PFSK-1 (cell line): Measurements from ENCODE around the gene APBB1.

Source experiments
- SIN3A ChIP-seq: IDR thresholded peaks from 2 replicates; pipeline ENCODE4 v1.6.1; 2012; ENCODE audit warnings: mild to moderate bottlenecking, low read length, moderate library complexity, borderline replicate concordance; ENCODE audit not compliant: insufficient read depth
- TAF1 ChIP-seq: IDR thresholded peaks from 2 replicates; pipeline ENCODE4 v1.6.1; 2012; ENCODE audit warnings: low read length, control low read depth, borderline replicate concordance; ENCODE audit not compliant: insufficient read depth
- TF ChIP-seq, protein P1 (sequence below), 2 experiments: IDR thresholded peaks; 2 replicates each; pipeline versions ENCODE4 v1.6.1 to v1.8.0; 2011 to 2012; ENCODE audit warnings: low read depth in 2 of 2, low read length in 2 of 2, control low read depth in 1 of 2, inconsistent platforms in 1 of 2, mild to moderate bottlenecking in 1 of 2, moderate library complexity in 1 of 2; ENCODE audit not compliant: insufficient read depth in 1 of 2

DNA sequence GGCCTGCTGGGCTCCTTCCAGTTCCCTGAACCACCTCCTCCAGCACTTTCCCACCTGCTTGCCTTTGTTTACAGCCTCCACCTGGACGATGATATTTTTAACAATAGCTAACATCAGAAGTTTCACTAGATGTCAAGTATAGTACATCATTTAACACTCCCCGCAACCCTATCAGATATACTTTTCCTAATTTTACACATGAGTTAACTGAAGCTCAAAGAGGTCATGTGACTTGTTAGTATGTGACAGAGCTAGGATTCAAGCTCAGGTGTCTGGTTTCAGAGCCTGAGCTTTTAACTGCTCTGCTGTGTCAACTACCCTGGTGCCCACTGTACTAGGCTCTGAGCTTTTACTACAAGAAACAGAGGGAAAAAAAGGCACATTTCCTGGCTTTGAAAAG lies 36.2 kb upstream of the APBB1 start:
- TF ChIP-seq TAF1 (no peak), SIN3A (no peak)
- TF ChIP-seq, protein P1, sequence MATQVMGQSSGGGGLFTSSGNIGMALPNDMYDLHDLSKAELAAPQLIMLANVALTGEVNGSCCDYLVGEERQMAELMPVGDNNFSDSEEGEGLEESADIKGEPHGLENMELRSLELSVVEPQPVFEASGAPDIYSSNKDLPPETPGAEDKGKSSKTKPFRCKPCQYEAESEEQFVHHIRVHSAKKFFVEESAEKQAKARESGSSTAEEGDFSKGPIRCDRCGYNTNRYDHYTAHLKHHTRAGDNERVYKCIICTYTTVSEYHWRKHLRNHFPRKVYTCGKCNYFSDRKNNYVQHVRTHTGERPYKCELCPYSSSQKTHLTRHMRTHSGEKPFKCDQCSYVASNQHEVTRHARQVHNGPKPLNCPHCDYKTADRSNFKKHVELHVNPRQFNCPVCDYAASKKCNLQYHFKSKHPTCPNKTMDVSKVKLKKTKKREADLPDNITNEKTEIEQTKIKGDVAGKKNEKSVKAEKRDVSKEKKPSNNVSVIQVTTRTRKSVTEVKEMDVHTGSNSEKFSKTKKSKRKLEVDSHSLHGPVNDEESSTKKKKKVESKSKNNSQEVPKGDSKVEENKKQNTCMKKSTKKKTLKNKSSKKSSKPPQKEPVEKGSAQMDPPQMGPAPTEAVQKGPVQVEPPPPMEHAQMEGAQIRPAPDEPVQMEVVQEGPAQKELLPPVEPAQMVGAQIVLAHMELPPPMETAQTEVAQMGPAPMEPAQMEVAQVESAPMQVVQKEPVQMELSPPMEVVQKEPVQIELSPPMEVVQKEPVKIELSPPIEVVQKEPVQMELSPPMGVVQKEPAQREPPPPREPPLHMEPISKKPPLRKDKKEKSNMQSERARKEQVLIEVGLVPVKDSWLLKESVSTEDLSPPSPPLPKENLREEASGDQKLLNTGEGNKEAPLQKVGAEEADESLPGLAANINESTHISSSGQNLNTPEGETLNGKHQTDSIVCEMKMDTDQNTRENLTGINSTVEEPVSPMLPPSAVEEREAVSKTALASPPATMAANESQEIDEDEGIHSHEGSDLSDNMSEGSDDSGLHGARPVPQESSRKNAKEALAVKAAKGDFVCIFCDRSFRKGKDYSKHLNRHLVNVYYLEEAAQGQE (IDR thresholded peaks at IDR 0.05; ENCODE audit: insufficient read depth in 1 of 2, low read depth in 2 of 2, low read length in 2 of 2), result no peak
